Hematopoietic multipotent progenitor cell treated with erythropoietin and hydrocortisone succinate and interleukin-3 and kit ligand, for 17 days (in vitro differentiated cells): ENCODE measurements around the gene CT45A5.
"Not testable (repeated sequence)": the region's sequence is repeated elsewhere in the genome, so short reads cannot be mapped to it uniquely, and the experiment has no call there.

Source experiments
- DNase-seq: peaks from one replicate; pipeline ENCODE4 v3.0.0-alpha.2; 2015; ENCODE audit warnings: low spot score

Gene CT45A5, protein sequence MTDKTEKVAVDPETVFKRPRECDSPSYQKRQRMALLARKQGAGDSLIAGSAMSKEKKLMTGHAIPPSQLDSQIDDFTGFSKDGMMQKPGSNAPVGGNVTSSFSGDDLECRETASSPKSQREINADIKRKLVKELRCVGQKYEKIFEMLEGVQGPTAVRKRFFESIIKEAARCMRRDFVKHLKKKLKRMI

DNA sequence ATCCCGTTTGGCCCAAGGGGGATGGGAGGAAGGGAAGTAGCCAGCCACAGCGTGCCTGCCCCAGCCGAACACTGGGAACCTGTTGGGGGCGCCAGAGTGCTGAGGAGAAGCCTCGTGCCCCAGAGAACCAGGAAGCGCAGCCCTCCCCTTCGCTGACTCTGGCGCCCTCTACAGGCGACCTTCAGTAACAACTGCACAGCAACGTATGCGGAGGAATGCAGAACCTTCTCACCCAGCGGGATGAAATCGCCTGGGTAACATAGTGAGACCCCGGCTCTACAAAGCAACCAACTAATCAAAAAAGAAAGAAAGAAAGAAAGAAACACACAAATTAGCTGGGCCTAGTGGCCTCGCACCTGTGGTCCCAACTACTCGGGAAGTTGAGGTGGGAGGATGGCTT is at the start of gene CT45A5:
CT45A5 (minus strand) TSS at position 101 of the 400 bp plus-strand sequence. CDS start 3,774 bp downstream, outside the sequence.
- DNase-seq: not testable (repeated sequence)

DNA sequence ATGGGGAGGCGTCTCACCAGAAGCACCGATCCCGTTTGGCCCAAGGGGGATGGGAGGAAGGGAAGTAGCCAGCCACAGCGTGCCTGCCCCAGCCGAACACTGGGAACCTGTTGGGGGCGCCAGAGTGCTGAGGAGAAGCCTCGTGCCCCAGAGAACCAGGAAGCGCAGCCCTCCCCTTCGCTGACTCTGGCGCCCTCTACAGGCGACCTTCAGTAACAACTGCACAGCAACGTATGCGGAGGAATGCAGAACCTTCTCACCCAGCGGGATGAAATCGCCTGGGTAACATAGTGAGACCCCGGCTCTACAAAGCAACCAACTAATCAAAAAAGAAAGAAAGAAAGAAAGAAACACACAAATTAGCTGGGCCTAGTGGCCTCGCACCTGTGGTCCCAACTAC is 34.6 kb upstream of the CT45A5 start, which contains the start of gene CT45A2:
CT45A2 (minus strand) TSS at position 101 of the 400 bp plus-strand sequence. CDS start 3,747 bp downstream, outside the sequence.
- not testable (repeated sequence) for DNase-seq

DNA sequence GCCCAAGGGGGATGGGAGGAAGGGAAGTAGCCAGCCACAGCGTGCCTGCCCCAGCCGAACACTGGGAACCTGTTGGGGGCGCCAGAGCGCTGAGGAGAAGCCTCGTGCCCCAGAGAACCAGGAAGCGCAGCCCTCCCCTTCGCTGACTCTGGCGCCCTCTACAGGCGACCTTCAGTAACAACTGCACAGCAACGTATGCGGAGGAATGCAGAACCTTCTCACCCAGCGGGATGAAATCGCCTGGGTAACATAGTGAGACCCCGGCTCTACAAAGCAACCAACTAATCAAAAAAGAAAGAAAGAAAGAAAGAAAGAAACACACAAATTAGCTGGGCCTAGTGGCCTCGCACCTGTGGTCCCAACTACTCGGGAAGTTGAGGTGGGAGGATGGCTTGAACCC is 17.4 kb upstream of the CT45A5 start, which contains the start of gene CT45A6:
CT45A6 (minus strand) TSS at position 101 of the 400 bp plus-strand sequence. CDS start 3,794 bp downstream, outside the sequence.
- not testable (repeated sequence) for DNase-seq

- DNase-seq: not testable (repeated sequence)
Observed at GRCh38 chrX:135768091-135768490, 17.2 kb downstream of the CT45A5 start, which contains the start of gene CT45A3. CT45A3 (minus strand) TSS chrX:135768191; CDS start chrX:135764444, 3,747 bp downstream.

DNA sequence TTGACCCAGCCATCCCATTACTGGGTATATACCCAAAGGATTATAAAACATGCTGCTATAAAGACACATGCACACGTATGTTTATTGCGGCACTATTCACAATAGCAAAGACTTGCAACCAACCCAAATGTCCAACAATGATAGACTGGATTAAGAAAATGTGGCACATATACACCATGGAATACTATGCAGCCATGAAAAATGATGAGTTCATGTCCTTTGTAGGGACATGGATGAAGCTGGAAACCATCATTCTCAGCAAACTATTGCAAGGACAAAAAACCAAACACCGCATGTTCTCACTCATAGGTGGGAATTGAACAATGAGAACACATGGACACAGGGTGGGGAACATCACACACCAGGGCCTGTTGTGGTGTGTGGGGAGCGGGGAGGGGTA is 40.6 kb downstream of the CT45A5 start:
- DNase-seq: not testable (repeated sequence)

GRCh38 chrX:135741192-135741715 is 44.0 kb downstream of the CT45A5 start:
- no peak for DNase-seq

DNA sequence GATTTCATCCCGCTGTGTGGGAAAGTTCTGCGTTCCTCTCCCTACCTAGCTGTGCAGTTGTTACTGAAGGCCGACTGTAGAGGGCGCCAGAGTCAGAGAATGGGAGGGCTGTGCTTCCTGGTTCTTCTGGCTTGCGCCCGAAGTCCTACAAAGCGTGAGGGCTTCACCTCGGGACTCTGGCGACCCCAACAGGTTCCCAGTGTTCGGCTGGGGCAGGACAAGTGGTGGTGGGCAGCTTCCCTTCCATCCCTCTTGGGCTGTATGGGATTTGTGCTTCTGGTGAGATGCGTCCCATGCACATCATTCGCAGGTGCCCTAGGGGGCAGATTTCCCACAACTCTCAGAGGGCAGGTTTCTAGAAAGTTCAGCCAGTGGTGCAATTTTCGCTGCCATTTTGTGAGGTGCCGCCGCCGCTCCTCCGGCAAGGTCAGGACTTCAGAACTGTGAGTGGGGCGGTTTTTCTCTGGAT is 44.6 kb downstream of the CT45A5 start:
- DNase-seq: peak; percentile 13

- no peak for DNase-seq
Observed at GRCh38 chrX:135737366-135738071, 47.8 kb downstream of the CT45A5 start.

DNA sequence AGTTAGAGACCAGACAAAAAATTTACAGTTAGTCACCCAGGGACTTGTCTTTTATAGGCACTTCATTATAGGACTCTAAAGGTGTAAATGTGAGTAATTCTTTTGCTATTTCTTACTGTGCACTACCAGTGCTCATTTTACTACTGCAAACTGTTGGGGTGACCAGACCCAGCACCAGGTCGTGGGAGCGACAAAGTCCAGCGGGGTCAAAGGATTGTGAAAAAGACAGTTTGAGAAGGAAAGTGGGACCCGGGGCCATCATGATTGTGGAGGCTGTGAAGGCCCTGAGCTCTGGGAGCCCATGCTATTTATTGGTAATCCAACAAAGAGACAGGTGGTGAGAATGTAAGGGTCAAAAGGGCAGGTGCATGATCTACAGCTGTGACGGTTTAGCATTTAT is 50.6 kb downstream of the CT45A5 start:
- not testable (repeated sequence) for DNase-seq
